Measurements from ENCODE around the gene URB2. TPM values are rescaled to one million over a fixed set of nuclear protein-coding genes. Genes with fewer than 3 reads are reported as not detected.
A peak's percentile ranks its signal among the peaks of the same experiment; 100 is the strongest.

URB2 gene
- total and polyA plus RNA-seq, 8 donors = 1.5 to 16.8 (median 4.1) TPM; not detected in 1

- Histone ChIP-seq H3K36me3 (peaks cover 0 to 11% (median 2%) of the 10 kb centered on the region in 4 donors), H3K27ac (peak overlapping the region in 2 of 5 donors; percentile 88 to 96), H3K4me3 (peak overlapping the region; percentile 93 to 99 (median 96)), H3K4me1 (peaks cover 31 to 49% (median 39%) of the 10 kb centered on the region in 4 donors), H3K9me3 (no peaks in the 10 kb centered on the region), H3K27me3 (no peaks in the 10 kb centered on the region)
- DNase-seq = no peak
- TF ChIP-seq, protein P1, sequence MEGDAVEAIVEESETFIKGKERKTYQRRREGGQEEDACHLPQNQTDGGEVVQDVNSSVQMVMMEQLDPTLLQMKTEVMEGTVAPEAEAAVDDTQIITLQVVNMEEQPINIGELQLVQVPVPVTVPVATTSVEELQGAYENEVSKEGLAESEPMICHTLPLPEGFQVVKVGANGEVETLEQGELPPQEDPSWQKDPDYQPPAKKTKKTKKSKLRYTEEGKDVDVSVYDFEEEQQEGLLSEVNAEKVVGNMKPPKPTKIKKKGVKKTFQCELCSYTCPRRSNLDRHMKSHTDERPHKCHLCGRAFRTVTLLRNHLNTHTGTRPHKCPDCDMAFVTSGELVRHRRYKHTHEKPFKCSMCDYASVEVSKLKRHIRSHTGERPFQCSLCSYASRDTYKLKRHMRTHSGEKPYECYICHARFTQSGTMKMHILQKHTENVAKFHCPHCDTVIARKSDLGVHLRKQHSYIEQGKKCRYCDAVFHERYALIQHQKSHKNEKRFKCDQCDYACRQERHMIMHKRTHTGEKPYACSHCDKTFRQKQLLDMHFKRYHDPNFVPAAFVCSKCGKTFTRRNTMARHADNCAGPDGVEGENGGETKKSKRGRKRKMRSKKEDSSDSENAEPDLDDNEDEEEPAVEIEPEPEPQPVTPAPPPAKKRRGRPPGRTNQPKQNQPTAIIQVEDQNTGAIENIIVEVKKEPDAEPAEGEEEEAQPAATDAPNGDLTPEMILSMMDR (IDR thresholded peaks at IDR 0.05) = no peak
- TF ChIP-seq EP300 (IDR thresholded peaks at IDR 0.05) = no peak
- TF ChIP-seq POLR2AphosphoS5 (IDR thresholded peaks at IDR 0.05) = no peak
- TF ChIP-seq POLR2A (IDR thresholded peaks at IDR 0.05) = no peak
- intact Hi-C loops (cut with DNase I; ENCODE audit: low total_unique reads) = loop anchor here (5.0 kb wide), 1 partner anchor 65 kb away; no protein-coding TSS in a partner anchor
- 2 to 6% (median 3%) methylated on average over 4 of the region's 4 CpGs for WGBS, 5 donors
These were observed 956 bp downstream of the URB2 start for GRCh38 chr1:229627003-229627402.

DNA sequence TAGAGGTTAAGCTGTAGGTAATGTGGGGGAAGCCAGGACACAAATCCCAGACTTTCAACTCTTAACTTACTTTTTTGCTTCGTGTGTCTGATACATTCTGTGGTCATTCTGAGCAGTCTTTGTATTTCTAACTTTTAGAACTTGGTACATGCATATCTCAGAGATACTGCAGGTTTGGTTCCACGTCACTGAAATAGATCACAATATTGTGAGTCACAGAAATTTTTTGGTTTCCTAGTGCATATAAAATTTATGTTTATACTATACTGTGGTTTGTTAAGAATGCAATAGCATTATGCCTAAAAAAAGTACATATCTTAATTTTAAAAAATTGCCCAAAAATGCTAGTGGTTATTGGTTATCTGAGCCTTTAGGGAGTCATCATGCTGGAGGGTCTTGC is 3.2 kb downstream of the URB2 start:
- DNase-seq = no peak
- no peak overlapping the region for H3K4me3 ChIP-seq
- no peaks in the 10 kb centered on the region for H3K27me3 ChIP-seq
- no peaks in the 10 kb centered on the region for H3K9me3 ChIP-seq
- 74 to 89% (median 86%) methylated on average over 2 of the region's 2 CpGs for WGBS, 5 donors
- intact Hi-C loops (cut with DNase I; ENCODE audit: low total_unique reads) = loop anchor here (5.0 kb wide), 1 partner anchor 67 kb away; no protein-coding TSS in a partner anchor
- peaks cover 12 to 26% (median 24%) of the 10 kb centered on the region in 4 donors for H3K4me1 ChIP-seq
- H3K36me3 ChIP-seq = peaks cover 0 to 26% (median 8%) of the 10 kb centered on the region in 4 donors
- no peak overlapping the region for H3K27ac ChIP-seq
- TF ChIP-seq POLR2A (IDR thresholded peaks at IDR 0.05) (no peak), POLR2AphosphoS5 (IDR thresholded peaks at IDR 0.05) (no peak), EP300 (IDR thresholded peaks at IDR 0.05) (no peak)
- TF ChIP-seq, protein P1 (IDR thresholded peaks at IDR 0.05) = no peak

- intact Hi-C loops (cut with DNase I; ENCODE audit: low total_unique reads) = no loop called here
- Histone ChIP-seq H3K4me3 (no peak overlapping the region), H3K9me3 (no peaks in the 10 kb centered on the region), H3K27me3 (no peaks in the 10 kb centered on the region), H3K36me3 (peaks cover 15 to 45% (median 27%) of the 10 kb centered on the region in 4 donors), H3K27ac (no peak overlapping the region), H3K4me1 (peaks cover 6 to 15% (median 14%) of the 10 kb centered on the region in 4 donors)
- no peak for DNase-seq
- TF ChIP-seq POLR2AphosphoS5 (IDR thresholded peaks at IDR 0.05) (no peak), POLR2A (IDR thresholded peaks at IDR 0.05) (no peak), EP300 (IDR thresholded peaks at IDR 0.05) (no peak)
- TF ChIP-seq, protein P1 (IDR thresholded peaks at IDR 0.05) = no peak
- WGBS, 5 donors = 65 to 80% (median 70%) methylated on average over 3 of the region's 3 CpGs
These were observed 5.1 kb downstream of the URB2 start for GRCh38 chr1:229631148-229631547.

DNA sequence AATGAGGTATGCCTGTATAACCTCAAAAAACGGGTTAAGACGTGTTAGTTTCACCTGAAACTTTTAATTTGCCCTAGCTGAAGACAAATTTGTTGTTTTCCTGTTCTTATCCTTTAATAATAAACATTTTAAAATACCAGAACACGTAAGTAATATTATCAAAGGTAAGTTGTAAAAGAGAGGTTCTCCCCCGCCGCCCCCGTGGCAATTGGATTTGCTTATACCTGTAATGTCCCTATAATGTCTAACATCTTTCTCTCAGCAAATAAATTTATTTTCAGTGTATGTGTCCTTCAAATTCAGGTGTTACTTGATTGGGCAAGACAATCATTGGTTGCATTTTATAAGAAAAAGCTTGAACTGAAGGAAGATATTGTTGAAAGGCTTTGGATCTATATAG is 5.9 kb downstream of the URB2 start:
- no peaks in the 10 kb centered on the region for H3K27me3 ChIP-seq
- H3K9me3 ChIP-seq = no peaks in the 10 kb centered on the region
- no peak for DNase-seq
- 94 to 96% (median 95%) methylated on average over 6 of the region's 6 CpGs for WGBS, 5 donors
- H3K4me3 ChIP-seq = no peak overlapping the region
- H3K27ac ChIP-seq = no peak overlapping the region
- intact Hi-C loops (cut with DNase I; ENCODE audit: low total_unique reads) = no loop called here
- TF ChIP-seq EP300 (IDR thresholded peaks at IDR 0.05) (no peak), POLR2A (IDR thresholded peaks at IDR 0.05) (no peak), POLR2AphosphoS5 (IDR thresholded peaks at IDR 0.05) (no peak)
- TF ChIP-seq, protein P1 (IDR thresholded peaks at IDR 0.05) = no peak
- H3K4me1 ChIP-seq = peaks cover 3 to 8% (median 7%) of the 10 kb centered on the region in 4 donors
- H3K36me3 ChIP-seq = peaks cover 24 to 53% (median 35%) of the 10 kb centered on the region in 4 donors

Measured in stomach (tissue), 9 donors.